ENCODE results near the gene SLC6A8.
"Not testable (repeated sequence)": the region's sequence is repeated elsewhere in the genome, so short reads cannot be mapped to it uniquely, and the experiment has no call there.

SLC6A8 gene

GRCh38 chrX:153694256-153694655 lies 6.5 kb downstream of the SLC6A8 start:
- not testable (repeated sequence) for DNase-seq

- no peak for DNase-seq
Measured at GRCh38 chrX:153694687-153695270, 7.1 kb downstream of the SLC6A8 start.

DNA sequence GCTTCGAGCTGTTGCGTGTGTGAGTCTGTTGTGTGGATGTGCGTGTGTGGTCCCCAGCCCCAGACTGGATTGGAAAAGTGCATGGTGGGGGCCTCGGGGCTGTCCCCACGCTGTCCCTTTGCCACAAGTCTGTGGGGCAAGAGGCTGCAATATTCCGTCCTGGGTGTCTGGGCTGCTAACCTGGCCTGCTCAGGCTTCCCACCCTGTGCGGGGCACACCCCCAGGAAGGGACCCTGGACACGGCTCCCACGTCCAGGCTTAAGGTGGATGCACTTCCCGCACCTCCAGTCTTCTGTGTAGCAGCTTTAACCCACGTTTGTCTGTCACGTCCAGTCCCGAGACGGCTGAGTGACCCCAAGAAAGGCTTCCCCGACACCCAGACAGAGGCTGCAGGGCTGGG lies 8.4 kb downstream of the SLC6A8 start:
- no peak for DNase-seq

DNA sequence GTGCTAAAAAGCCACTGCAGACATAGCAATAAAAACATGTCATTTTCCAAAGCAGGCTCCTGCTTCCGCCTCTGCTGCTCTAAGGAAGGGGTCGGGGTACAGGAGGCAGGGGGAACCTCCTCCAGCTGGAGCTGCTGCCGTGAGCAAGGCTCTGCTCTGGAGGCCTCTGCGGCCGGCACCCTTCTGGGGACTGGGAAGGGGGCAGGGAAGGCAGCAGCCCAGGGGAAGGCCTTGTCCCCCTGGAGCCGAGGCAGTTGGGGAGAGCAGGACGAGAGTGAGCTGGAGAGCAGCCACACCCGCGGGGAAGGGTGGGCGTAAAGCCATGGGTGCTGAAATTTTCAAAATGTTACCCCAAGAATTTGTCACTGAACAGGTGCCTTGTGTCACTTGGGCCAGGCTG lies 8.8 kb downstream of the SLC6A8 start:
- DNase-seq: not testable (repeated sequence)

DNA sequence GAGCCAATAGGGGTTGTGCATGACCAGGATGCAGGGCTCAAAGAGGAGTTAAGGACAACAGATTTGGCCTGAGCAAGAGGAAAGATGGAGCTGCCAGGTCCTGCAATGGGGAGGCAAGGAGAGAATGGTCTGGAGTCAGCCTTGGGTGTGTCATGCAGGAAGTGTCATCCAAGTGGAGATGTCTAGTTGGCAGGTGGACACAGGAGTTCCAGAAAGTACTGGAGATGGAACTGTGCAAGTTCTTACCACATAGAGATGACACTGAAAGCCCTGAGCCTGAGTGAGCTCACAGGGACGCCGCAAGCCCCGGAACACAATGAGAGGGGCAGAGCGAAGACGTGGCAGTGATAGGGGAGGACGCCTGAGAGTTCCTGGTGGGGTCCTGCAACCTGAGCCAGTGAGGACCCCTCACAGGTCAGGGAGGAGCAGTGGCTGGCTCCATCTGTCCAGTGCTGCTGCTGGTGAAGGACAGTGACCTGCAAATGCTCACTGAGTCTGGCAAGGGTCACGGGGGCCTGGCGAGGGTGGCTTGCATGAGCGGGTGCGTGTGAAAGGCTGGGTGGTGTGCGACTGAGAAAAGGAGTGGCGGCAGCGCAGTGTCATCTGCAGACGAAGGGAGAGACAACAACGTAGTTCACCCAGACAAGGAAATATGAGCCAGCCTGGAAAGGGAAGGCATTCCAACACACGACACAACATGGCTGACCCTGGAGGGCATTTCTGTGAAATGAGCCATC lies 9.4 kb downstream of the SLC6A8 start:
- DNase-seq: not testable (repeated sequence)

DNA sequence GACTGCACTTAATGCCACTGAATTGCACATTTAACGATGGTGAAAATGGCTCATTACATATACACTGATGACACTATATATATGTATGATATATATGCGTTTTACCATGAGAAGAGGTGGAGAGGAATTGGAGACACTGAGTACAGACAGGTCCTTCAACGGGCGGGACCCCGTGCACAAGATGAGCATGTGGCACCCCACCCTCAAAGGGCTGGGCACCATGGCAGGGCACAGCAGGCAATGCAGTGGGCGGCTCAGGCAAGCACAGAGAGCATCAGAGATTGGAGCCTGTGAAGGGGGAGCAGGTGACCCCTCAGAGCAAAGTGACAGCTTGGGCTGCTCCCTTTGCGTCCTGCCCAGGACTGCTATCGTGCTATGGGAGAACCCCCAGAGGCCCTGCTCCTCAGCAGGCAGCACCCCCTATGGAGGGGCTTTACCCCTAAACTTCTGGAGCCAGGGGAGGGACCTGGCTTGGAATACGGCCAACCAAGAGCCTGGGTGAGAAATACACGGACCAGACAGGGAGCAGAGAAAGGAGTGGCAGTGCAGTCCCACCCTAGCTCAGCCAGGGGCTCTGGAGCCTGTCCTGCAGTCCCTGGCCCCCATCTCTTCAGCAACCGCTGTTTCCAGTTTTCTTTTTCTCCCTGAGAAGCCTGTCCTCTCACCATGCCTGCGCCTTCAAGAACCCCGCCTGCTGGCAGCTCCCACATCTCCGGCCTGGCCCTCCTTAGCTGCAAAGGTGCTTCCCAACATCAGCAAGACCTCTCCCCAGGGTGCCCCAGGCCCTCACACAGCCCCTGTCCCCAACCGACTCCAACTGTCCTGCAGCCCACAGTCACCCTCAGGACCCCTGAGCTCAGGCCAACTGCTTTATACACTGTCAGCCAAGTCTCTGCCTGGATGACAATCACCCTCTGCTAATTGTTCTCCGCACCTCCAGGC lies 10.5 kb downstream of the SLC6A8 start:
- DNase-seq: no peak

- DNase-seq: not testable (repeated sequence)
Measured at GRCh38 chrX:153699210-153699783, 11.6 kb downstream of the SLC6A8 start.

GRCh38 chrX:153699784-153700371 lies 12.2 kb downstream of the SLC6A8 start:
- DNase-seq: not testable (repeated sequence)

GRCh38 chrX:153700376-153700945 lies 12.7 kb downstream of the SLC6A8 start:
- DNase-seq: no peak

- no peak for DNase-seq
Measured at GRCh38 chrX:153700967-153701366, 13.2 kb downstream of the SLC6A8 start.

- no peak for DNase-seq
Measured at GRCh38 chrX:153701706-153702105, 14.0 kb downstream of the SLC6A8 start.

- DNase-seq: no peak
Measured at GRCh38 chrX:153702336-153703035, 14.8 kb downstream of the SLC6A8 start.

DNA sequence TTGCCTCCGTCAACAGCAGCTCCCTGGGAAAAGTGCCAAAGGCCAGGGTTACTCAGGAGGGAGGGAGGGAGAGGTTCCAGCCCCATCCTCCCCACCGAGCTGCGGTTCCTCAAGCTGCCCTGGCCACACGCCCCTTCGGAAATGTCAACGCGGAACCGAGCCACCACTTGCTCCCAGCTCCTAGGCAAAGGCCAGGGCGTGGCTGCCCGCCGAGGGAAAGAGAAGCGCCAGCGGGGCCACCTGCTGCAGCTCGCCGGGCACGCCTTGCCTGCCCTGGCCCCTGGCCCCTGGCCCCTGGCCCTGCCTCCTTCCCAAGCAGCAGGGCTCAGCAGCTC lies 15.3 kb downstream of the SLC6A8 start:
- no peak for DNase-seq

- no peak for DNase-seq
Measured at GRCh38 chrX:153704021-153704526, 16.3 kb downstream of the SLC6A8 start.

DNA sequence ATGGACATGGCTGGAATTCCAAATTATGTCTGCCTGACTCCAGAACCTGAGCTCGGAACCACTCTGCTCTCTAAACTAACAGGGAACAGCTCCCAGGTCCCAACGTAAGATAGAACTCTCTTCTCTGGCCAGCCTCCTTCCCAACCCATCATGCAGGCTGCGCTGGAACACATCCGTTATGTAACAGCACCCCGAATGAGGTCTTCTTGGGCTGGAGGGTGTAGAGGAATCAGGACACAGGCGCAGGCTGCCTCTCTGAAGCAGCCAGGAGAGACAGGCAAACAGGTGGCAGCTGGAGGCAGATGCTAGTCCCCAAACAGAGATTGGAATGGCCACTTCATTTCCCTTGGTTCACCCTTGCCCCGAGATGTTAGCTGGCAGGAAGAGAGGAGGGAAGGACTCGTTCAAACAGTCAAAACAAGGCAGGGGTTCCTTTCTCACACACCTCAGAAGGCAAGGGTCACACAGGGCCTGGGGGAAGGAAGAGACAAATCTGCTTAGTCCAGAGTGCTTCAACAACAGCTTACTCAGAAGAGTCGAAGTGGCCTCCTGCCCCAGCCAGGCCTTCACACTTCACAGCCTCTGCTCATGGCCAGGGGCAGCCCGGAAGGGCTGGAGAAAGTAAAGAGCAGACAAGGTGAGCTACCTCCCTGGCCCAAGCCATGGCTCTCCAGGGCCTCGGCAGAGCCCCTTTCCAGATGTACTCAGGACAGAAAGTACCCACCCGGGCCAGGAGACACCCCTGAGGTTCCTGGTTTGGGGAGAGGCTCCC lies 17.1 kb downstream of the SLC6A8 start:
- DNase-seq: not testable (repeated sequence)

GRCh38 chrX:153705403-153706060 lies 17.8 kb downstream of the SLC6A8 start:
- not testable (repeated sequence) for DNase-seq

GRCh38 chrX:153706799-153707198 lies 19.1 kb downstream of the SLC6A8 start:
- DNase-seq: no peak

GRCh38 chrX:153707406-153707805 lies 19.7 kb downstream of the SLC6A8 start:
- DNase-seq: no peak

GRCh38 chrX:153708415-153708814 lies 20.7 kb downstream of the SLC6A8 start:
- DNase-seq: no peak
